HFF-Myc (cell line): Measurements from ENCODE around the gene XRRA1.
"Not testable (repeated sequence)": the region's sequence is repeated elsewhere in the genome, so short reads cannot be mapped to it uniquely, and the experiment has no call there.

ENCODE experiments used
- DNase-seq: peaks from one replicate; pipeline ENCODE4 v3.0.0-alpha.2; 2011; ENCODE audit warnings: low read depth; ENCODE audit errors: extremely low read depth
- H3K4me3 ChIP-seq: replicated peaks from 2 replicates; pipeline ENCODE4 v1.5.1; 2011; ENCODE audit warnings: low read depth, mild to moderate bottlenecking, control low read depth, low read length
- TF ChIP-seq, protein P1 (sequence below): IDR thresholded peaks from 2 replicates; pipeline ENCODE4 v1.5.1; 2012; ENCODE audit warnings: mild to moderate bottlenecking, low read depth, low read length, control low read depth; ENCODE audit errors: missing control alignments

Gene XRRA1

DNA sequence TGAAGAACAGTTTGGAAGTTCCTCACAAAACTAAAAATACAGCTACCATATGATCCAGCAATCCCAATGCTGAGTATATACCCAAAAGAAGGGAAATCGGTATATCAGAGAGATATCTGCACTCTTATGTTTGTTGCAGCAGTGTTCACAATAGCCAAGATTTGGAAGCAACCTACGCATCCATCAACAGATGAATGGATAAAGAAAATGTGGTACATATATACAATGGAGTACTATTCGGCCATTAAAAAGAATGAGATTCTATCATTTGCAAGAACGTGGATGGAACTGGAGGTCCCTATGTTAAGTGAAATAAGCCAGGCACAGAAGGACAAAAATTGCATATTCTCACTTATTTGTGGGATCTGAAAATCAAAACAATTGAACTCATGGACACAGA, 46.5 kb downstream of the XRRA1 start:
- H3K4me3 ChIP-seq = no peak overlapping the region
- DNase-seq = no peak
- TF ChIP-seq, protein P1, sequence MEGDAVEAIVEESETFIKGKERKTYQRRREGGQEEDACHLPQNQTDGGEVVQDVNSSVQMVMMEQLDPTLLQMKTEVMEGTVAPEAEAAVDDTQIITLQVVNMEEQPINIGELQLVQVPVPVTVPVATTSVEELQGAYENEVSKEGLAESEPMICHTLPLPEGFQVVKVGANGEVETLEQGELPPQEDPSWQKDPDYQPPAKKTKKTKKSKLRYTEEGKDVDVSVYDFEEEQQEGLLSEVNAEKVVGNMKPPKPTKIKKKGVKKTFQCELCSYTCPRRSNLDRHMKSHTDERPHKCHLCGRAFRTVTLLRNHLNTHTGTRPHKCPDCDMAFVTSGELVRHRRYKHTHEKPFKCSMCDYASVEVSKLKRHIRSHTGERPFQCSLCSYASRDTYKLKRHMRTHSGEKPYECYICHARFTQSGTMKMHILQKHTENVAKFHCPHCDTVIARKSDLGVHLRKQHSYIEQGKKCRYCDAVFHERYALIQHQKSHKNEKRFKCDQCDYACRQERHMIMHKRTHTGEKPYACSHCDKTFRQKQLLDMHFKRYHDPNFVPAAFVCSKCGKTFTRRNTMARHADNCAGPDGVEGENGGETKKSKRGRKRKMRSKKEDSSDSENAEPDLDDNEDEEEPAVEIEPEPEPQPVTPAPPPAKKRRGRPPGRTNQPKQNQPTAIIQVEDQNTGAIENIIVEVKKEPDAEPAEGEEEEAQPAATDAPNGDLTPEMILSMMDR = no peak

DNA sequence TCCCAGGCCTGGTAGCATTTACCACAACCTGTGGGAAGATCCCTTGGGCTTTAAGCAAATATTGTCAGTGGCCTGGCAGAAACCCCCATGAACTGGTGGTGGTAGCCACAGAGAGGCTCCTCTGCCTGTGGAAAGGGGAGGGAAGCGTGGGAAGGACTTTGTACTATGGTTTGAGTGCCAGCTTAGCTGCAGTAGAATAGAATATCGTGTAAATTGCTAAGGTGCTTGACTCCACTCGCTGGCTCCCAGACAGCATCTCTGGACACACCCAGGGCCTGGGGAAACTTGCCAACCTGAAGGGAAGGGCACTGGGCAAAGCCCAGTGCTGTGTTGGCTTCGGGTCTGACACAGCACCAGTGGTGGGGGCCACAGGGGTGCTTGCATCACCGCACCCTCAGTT, 52.6 kb downstream of the XRRA1 start:
- no peak overlapping the region for H3K4me3 ChIP-seq
- no peak for DNase-seq
- TF ChIP-seq, protein P1 = no peak

DNA sequence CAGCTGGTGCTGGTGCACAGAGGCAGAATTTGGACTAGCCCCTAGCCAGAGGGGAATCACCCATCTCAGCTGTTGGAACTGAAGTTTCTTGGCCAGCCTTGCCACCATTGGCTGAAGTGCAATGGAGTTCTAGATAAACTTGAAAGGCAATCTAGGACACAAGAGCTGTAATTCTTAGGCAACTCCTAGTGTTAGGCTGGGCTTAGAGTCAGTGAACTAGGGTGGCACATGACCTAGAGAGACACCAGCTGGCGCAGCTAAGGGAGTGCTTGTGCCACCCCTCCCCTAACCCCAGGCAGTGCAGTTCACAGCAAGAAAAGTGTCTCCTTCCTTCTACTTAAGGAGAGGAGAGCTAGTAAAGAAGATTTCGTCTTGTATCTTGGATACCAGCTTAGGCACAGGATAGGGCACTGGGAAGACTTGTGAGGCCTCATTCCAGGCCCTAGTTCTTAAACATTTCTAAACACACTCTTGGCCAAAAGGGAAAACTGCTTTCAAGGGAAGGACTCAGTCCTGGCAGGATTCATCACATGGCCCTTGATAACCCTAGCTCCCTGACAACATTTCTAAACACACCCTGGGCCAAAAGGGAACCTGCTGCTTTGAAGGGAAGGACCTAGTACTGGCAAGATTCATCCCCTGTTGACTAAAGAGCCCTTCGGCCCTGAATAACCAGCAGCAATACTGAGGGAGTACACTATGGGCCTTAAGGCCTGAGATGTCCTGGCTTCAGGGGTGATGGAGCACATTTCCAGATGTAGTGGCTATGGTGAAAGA, 53.4 kb downstream of the XRRA1 start:
- H3K4me3 ChIP-seq = no peak overlapping the region
- no peak for DNase-seq
- TF ChIP-seq, protein P1 = no peak

DNA sequence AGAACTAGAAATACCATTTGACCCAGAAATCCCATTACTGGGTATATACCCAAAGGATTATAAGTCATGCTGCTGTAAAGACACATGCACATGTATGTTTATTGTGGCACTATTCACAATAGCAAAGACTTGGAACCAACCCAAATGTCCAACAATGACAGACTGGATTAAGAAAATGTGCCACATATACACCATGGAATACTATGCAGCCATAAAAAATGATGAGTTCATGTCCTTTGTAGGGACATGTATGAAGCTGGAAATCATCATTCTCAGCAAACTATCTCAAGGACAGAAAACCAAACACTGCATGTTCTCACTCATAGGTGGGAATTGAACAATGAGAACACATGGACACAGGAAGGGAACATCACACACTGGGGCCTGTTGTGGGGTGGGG, 55.9 kb downstream of the XRRA1 start:
- H3K4me3 ChIP-seq, DNase-seq: not testable (repeated sequence)

DNA sequence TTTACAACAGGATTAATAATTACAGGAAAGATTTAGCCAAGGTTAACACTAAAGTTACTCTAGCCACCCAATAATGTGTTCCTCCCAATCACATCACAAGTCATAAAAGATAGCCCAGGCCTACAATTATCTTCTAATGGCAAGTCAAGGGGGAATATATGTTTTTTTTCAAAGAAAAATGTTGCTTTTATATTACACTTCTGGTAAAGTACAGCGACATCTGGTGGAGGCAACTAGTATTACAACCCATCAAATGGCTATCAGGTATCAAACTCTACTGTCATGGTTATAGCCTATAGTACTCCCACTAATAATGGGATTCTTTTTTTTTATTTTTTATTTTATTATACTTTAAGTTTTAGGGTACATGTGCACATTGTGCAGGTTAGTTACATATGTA, 71.8 kb downstream of the XRRA1 start:
- TF ChIP-seq, protein P1 = peak; percentile 42
- H3K4me3 ChIP-seq = no peak overlapping the region
- no peak for DNase-seq

DNA sequence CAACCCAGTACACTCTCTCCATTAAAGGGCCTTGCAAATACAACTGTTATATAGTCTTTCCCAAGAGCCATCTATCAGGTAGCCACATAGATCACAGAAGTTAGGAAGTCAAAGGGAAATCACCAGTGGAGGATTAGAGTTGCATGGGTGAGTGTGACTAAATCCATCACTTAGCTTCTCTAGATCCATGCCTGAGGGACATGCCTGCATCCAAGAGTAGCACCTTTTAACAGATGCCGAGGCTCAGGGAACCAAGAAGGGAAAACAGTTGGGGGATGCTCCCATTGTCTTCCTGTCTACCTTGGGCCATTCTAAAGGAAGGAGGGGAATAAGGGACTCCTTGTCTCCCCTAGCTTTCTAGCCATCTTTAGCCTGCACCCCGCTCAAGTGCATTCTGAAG, 77.9 kb downstream of the XRRA1 start:
- H3K4me3 ChIP-seq = no peak overlapping the region
- no peak for DNase-seq
- TF ChIP-seq, protein P1 = no peak

DNA sequence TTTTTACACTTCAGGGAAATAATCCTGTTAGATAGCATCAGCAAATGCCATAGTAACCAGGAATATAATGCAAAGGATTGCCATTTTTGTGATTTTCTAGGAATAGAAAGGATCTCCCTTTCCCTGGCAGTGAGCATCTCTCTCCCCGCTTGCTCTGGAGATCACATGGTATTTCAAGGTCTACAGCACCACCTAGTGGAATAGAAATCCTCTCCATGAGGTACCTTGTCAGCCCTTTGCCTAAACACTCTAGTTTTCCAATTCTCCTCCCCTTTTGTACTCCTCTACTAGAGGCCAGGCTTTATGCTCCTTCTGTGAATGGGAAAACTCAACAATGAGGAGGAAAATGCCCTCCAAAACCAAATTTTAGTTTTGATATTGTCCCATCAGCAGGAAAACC, 78.4 kb downstream of the XRRA1 start:
- TF ChIP-seq, protein P1 = peak; percentile 34
- DNase-seq = no peak
- H3K4me3 ChIP-seq = no peak overlapping the region
